Measurements from ENCODE around the gene BTN2A1. TPM values are rescaled to one million over a fixed set of nuclear protein-coding genes. Genes with fewer than 3 reads are reported as not detected.

The BTN2A1 gene
- total RNA-seq, 1 experiment from 2014 or later = 11.2 TPM

- peaks cover 15 to 28% of the 10 kb centered on the region in 2 experiments for H3K4me1 ChIP-seq (ENCODE audit: control insufficient read depth in 1 of 2, insufficient read depth in 2 of 2, low read length in 2 of 2)
- no peaks in the 10 kb centered on the region for H3K27me3 ChIP-seq (ENCODE audit: insufficient read depth, low read length)
- BruUV-seq (replicated peaks) = no TSS peak
- TF ChIP-seq, protein P1, sequence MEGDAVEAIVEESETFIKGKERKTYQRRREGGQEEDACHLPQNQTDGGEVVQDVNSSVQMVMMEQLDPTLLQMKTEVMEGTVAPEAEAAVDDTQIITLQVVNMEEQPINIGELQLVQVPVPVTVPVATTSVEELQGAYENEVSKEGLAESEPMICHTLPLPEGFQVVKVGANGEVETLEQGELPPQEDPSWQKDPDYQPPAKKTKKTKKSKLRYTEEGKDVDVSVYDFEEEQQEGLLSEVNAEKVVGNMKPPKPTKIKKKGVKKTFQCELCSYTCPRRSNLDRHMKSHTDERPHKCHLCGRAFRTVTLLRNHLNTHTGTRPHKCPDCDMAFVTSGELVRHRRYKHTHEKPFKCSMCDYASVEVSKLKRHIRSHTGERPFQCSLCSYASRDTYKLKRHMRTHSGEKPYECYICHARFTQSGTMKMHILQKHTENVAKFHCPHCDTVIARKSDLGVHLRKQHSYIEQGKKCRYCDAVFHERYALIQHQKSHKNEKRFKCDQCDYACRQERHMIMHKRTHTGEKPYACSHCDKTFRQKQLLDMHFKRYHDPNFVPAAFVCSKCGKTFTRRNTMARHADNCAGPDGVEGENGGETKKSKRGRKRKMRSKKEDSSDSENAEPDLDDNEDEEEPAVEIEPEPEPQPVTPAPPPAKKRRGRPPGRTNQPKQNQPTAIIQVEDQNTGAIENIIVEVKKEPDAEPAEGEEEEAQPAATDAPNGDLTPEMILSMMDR (IDR thresholded peaks at IDR 0.05 in 2 of 3, conservative IDR thresholded peaks at IDR 0.05 in 1 of 3; ENCODE audit: borderline replicate concordance in 1 of 3, insufficient read depth in 1 of 3, low read depth in 2 of 3, low read length in 2 of 3) = no peak
- TF ChIP-seq CBX3 (IDR thresholded peaks at IDR 0.05; ENCODE audit: low read depth) (no peak), POLR2AphosphoS5 (IDR thresholded peaks at IDR 0.05; ENCODE audit: low read depth, low read length) (no peak), SP1 (IDR thresholded peaks at IDR 0.05; ENCODE audit: low read depth) (no peak), ZNF274 (IDR thresholded peaks at IDR 0.05; ENCODE audit: low read depth, low read length) (no peak), RAD21 (IDR thresholded peaks at IDR 0.05; ENCODE audit: low read depth) (no peak), EZH2 (IDR thresholded peaks at IDR 0.05) (no peak)
- no peak overlapping the region for H3K4me3 ChIP-seq (replicated peaks in 1 of 2; ENCODE audit: low read depth in 1 of 2, low read length in 2 of 2)
- H2AFZ ChIP-seq (ENCODE audit: low read depth, low read length, poor library complexity, severe bottlenecking) = no peak overlapping the region
- no peak for DNase-seq (ENCODE audit: low read depth, low spot score)
- H3K4me2 ChIP-seq (ENCODE audit: low read length) = no peak overlapping the region
- H3K79me2 ChIP-seq (ENCODE audit: insufficient read depth, low read length) = no peaks in the 10 kb centered on the region
- no peaks in the 10 kb centered on the region for H3K36me3 ChIP-seq (ENCODE audit: control insufficient read depth in 1 of 2, insufficient read depth in 2 of 2, low read length in 2 of 2)
- H4K20me1 ChIP-seq (ENCODE audit: insufficient read depth) = no peaks in the 10 kb centered on the region
- CTCF ChIA-PET = no interaction called here
- peaks cover 3 to 6% of the 10 kb centered on the region in 2 experiments; a peak in 2 of 4 replicates for H3K9me3 ChIP-seq (ENCODE audit: control insufficient read depth in 1 of 2, insufficient read depth in 1 of 2, low read depth in 1 of 2, low read length in 2 of 2)
- no peak overlapping the region for H3K27ac ChIP-seq (ENCODE audit: low read depth, low read length)
- no peaks in the 10 kb centered on the region for H3K9me2 ChIP-seq (ENCODE audit: insufficient read depth)
- H3K9ac ChIP-seq (ENCODE audit: low read length) = no peak overlapping the region
- RAD21 ChIA-PET (ENCODE audit: low non-redundant PET in 1 of 2, low total read pairs in 2 of 2, uncharacterized antibody in 2 of 2, unreplicated experiment in 2 of 2) = no interaction called here
- POLR2A ChIA-PET = no interaction called here
- intact Hi-C loops (cut with micrococcal nuclease) = no loop called here
- ATAC-seq = no peak
Measured at GRCh38 chr6:26475823-26476729, 18.3 kb downstream of the BTN2A1 start.
